ENCODE results near the gene DLG2.

GRCh38 chr11:84345027-84345426 lies 1282.1 kb downstream of the DLG2 start:
- TF ChIP-seq, protein P1, sequence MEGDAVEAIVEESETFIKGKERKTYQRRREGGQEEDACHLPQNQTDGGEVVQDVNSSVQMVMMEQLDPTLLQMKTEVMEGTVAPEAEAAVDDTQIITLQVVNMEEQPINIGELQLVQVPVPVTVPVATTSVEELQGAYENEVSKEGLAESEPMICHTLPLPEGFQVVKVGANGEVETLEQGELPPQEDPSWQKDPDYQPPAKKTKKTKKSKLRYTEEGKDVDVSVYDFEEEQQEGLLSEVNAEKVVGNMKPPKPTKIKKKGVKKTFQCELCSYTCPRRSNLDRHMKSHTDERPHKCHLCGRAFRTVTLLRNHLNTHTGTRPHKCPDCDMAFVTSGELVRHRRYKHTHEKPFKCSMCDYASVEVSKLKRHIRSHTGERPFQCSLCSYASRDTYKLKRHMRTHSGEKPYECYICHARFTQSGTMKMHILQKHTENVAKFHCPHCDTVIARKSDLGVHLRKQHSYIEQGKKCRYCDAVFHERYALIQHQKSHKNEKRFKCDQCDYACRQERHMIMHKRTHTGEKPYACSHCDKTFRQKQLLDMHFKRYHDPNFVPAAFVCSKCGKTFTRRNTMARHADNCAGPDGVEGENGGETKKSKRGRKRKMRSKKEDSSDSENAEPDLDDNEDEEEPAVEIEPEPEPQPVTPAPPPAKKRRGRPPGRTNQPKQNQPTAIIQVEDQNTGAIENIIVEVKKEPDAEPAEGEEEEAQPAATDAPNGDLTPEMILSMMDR (IDR thresholded peaks at IDR 0.05; ENCODE audit: insufficient read depth, low read length), result no peak
- TF ChIP-seq GABPA (IDR thresholded peaks at IDR 0.05; ENCODE audit: low read depth), result no peak
- no peak for TF ChIP-seq POLR2AphosphoS5 (IDR thresholded peaks at IDR 0.05; ENCODE audit: low read depth)
